ENCODE results near the gene TGFBR2.

Gene TGFBR2

GRCh38 chr3:30617069-30617468, 10.7 kb downstream of the TGFBR2 start:
- H3K27me3 ChIP-seq (replicated peaks; ENCODE audit: control insufficient read depth, insufficient read depth, low read length) = no peaks in the 10 kb centered on the region; the same call in 1 of the 2 replicates
- TF ChIP-seq CTCF (IDR thresholded peaks at IDR 0.05; ENCODE audit: insufficient read depth, low read length, poor library complexity, severe bottlenecking) = no peak
- H3K4me3 ChIP-seq (replicated peaks; ENCODE audit: low read depth, low read length) = no peak overlapping the region
- no peaks in the 10 kb centered on the region for H3K36me3 ChIP-seq (ENCODE audit: control insufficient read depth, insufficient read depth, low read length)
- DNase-seq (ENCODE audit: extremely low read depth, insufficient read length) = no peak

- no peak for TF ChIP-seq CTCF (IDR thresholded peaks at IDR 0.05; ENCODE audit: insufficient read depth, low read length, poor library complexity, severe bottlenecking)
These were observed 11.3 kb downstream of the TGFBR2 start for GRCh38 chr3:30617653-30618052.

GRCh38 chr3:30618526-30618925, 12.1 kb downstream of the TGFBR2 start:
- TF ChIP-seq CTCF (IDR thresholded peaks at IDR 0.05; ENCODE audit: insufficient read depth, low read length, poor library complexity, severe bottlenecking) = no peak
- no peak overlapping the region for H3K4me3 ChIP-seq (replicated peaks; ENCODE audit: low read depth, low read length)
- H3K27me3 ChIP-seq (replicated peaks; ENCODE audit: control insufficient read depth, insufficient read depth, low read length) = no peaks in the 10 kb centered on the region; the same call in 1 of the 2 replicates
- no peak for DNase-seq (ENCODE audit: extremely low read depth, insufficient read length)
- H3K36me3 ChIP-seq (ENCODE audit: control insufficient read depth, insufficient read depth, low read length) = no peaks in the 10 kb centered on the region

More at GRCh38 chr3:30617653-30618052, 11.3 kb downstream of the TGFBR2 start:
- H3K36me3 ChIP-seq (ENCODE audit: control insufficient read depth, insufficient read depth, low read length) = no peaks in the 10 kb centered on the region
- no peaks in the 10 kb centered on the region; the same call in 1 of the 2 replicates for H3K27me3 ChIP-seq (replicated peaks; ENCODE audit: control insufficient read depth, insufficient read depth, low read length)
- no peak overlapping the region for H3K4me3 ChIP-seq (replicated peaks; ENCODE audit: low read depth, low read length)
- no peak for DNase-seq (ENCODE audit: extremely low read depth, insufficient read length)

- no peaks in the 10 kb centered on the region; the same call in 1 of the 2 replicates for H3K27me3 ChIP-seq (replicated peaks; ENCODE audit: control insufficient read depth, insufficient read depth, low read length)
- H3K36me3 ChIP-seq (ENCODE audit: control insufficient read depth, insufficient read depth, low read length) = no peaks in the 10 kb centered on the region
- DNase-seq (ENCODE audit: extremely low read depth, insufficient read length) = no peak
- no peak for TF ChIP-seq CTCF (IDR thresholded peaks at IDR 0.05; ENCODE audit: insufficient read depth, low read length, poor library complexity, severe bottlenecking)
- no peak overlapping the region for H3K4me3 ChIP-seq (replicated peaks; ENCODE audit: low read depth, low read length)
These were observed 12.9 kb downstream of the TGFBR2 start for GRCh38 chr3:30619318-30619717.

GRCh38 chr3:30620402-30621360, 14.3 kb downstream of the TGFBR2 start:
- TF ChIP-seq CTCF (IDR thresholded peaks at IDR 0.05; ENCODE audit: insufficient read depth, low read length, poor library complexity, severe bottlenecking) = no peak
- Histone ChIP-seq H3K27me3 (replicated peaks; ENCODE audit: control insufficient read depth, insufficient read depth, low read length) (no peaks in the 10 kb centered on the region; the same call in 1 of the 2 replicates), H3K4me3 (replicated peaks; ENCODE audit: low read depth, low read length) (no peak overlapping the region), H3K36me3 (ENCODE audit: control insufficient read depth, insufficient read depth, low read length) (no peaks in the 10 kb centered on the region)
- no peak for DNase-seq (ENCODE audit: extremely low read depth, insufficient read length)
